HEK293 (cell line): ENCODE results near the gene TMEM170A.

Source experiments
- CTCF ChIA-PET: fragments of 350-600 bp; formaldehyde crosslinking; extraction: SDS; loops from one replicate; lab custom pipeline; 2021; ENCODE audit warnings: antibody characterized with exemption; lab: Yijun Ruan, JAX
- POLR2A ChIA-PET: fragments of 300-600 bp; formaldehyde crosslinking; extraction: SDS; loops from one replicate; lab custom pipeline; 2020; ENCODE audit warnings: antibody characterized with exemption, inconsistent platforms; lab: Yijun Ruan, JAX
- H3K27ac ChIP-seq: fragments of 200-500 bp; sonication (Bioruptor generic); 2 replicates; pipeline ENCODE4 v1.5.1; 2014; ENCODE audit warnings: low read depth, low read length, control low read depth, inconsistent platforms; ENCODE audit errors: extremely low read depth
- H3K36me3 ChIP-seq, 2 experiments: fragments of 200-500 bp in 1 of 2; sonication (Bioruptor generic) in 1 of 2; 1 replicate in 1 of 2; 2 replicates in 1 of 2; pipeline ENCODE4 v1.5.1; 2014 to 2017; ENCODE audit warnings: inconsistent platforms in 2 of 2, low read length in 2 of 2; ENCODE audit not compliant: control insufficient read depth in 2 of 2, insufficient read depth in 1 of 2
- H3K4me1 ChIP-seq: fragments of 200-500 bp; sonication (Bioruptor generic); 2 replicates; pipeline ENCODE4 v1.5.1; 2014; ENCODE audit warnings: mild to moderate bottlenecking, low read length, inconsistent platforms; ENCODE audit not compliant: control insufficient read depth, insufficient read depth
- H3K4me3 ChIP-seq: 2 replicates; pipeline ENCODE4 v1.5.1; 2011; ENCODE audit warnings: low read depth, mild to moderate bottlenecking, control low read depth, low read length, moderate library complexity
- H3K9me3 ChIP-seq: fragments of 200-500 bp; sonication (Bioruptor generic); 2 replicates; pipeline ENCODE4 v1.5.1; 2014; ENCODE audit warnings: low read depth, low read length, inconsistent platforms; ENCODE audit not compliant: control insufficient read depth, insufficient read depth
- BCL11A ChIP-seq: fragments of 450-650 bp; formaldehyde crosslinking; IDR thresholded peaks from 2 replicates; pipeline ENCODE4 v1.5.1; 2016; ENCODE audit warnings: low read depth, missing biosample characterization, missing genetic modification characterization
- KLF1 ChIP-seq: fragments of 450-650 bp; formaldehyde crosslinking; IDR thresholded peaks from 2 replicates; pipeline ENCODE4 v1.5.1; 2016; ENCODE audit warnings: missing biosample characterization, missing genetic modification characterization
- PRDM6 ChIP-seq: fragments of 450-650 bp; formaldehyde crosslinking; IDR thresholded peaks from 2 replicates; pipeline ENCODE4 v1.5.1; 2017; ENCODE audit warnings: missing biosample characterization, missing genetic modification characterization
- SALL2 ChIP-seq: fragments of 450-650 bp; formaldehyde crosslinking; IDR thresholded peaks from 2 replicates; pipeline ENCODE4 v1.5.0; 2017; ENCODE audit warnings: missing biosample characterization, mild to moderate bottlenecking, missing genetic modification characterization, borderline replicate concordance
- SP7 ChIP-seq: fragments of 450-650 bp; formaldehyde crosslinking; IDR thresholded peaks from 2 replicates; pipeline ENCODE4 v1.5.1; 2016; ENCODE audit warnings: missing biosample characterization, missing genetic modification characterization
- TRIM28 ChIP-seq: IDR thresholded peaks from 2 replicates; pipeline ENCODE4 v1.6.1; 2011; ENCODE audit warnings: low read length, control low read depth, borderline replicate concordance
- ZEB2 ChIP-seq: fragments of 450-650 bp; formaldehyde crosslinking; IDR thresholded peaks from 2 replicates; pipeline ENCODE4 v1.5.1; 2016; ENCODE audit warnings: missing biosample characterization, missing genetic modification characterization
- ZFP3 ChIP-seq: fragments of 450-650 bp; formaldehyde crosslinking; IDR thresholded peaks from 2 replicates; pipeline ENCODE4 v1.5.1; 2016; ENCODE audit warnings: low read depth, missing biosample characterization, missing genetic modification characterization
- ZNF146 ChIP-seq: fragments of 450-650 bp; formaldehyde crosslinking; IDR thresholded peaks from 2 replicates; pipeline ENCODE4 v1.5.1; 2016; ENCODE audit warnings: missing biosample characterization, missing genetic modification characterization
- ZNF174 ChIP-seq: fragments of 450-650 bp; formaldehyde crosslinking; IDR thresholded peaks from 2 replicates; pipeline ENCODE4 v1.5.0; 2017; ENCODE audit warnings: missing biosample characterization, mild to moderate bottlenecking, missing genetic modification characterization
- ZNF19 ChIP-seq: fragments of 450-650 bp; formaldehyde crosslinking; IDR thresholded peaks from 2 replicates; pipeline ENCODE4; 2016; ENCODE audit warnings: missing biosample characterization, missing genetic modification characterization, low read depth
- ZNF362 ChIP-seq: fragments of 450-650 bp; formaldehyde crosslinking; IDR thresholded peaks from 2 replicates; pipeline ENCODE4 v1.5.1; 2016; ENCODE audit warnings: missing biosample characterization, missing genetic modification characterization
- ZNF529 ChIP-seq: fragments of 450-650 bp; formaldehyde crosslinking; IDR thresholded peaks from 2 replicates; pipeline ENCODE4 v1.5.1; 2017; ENCODE audit warnings: missing genetic modification characterization, missing biosample characterization; ENCODE audit not compliant: insufficient replicate concordance
- ZNF544 ChIP-seq: fragments of 450-650 bp; formaldehyde crosslinking; IDR thresholded peaks from 2 replicates; pipeline ENCODE4 v1.5.0; 2017; ENCODE audit warnings: missing biosample characterization, missing genetic modification characterization
- ZNF561 ChIP-seq: fragments of 450-650 bp; IDR thresholded peaks from 2 replicates; pipeline ENCODE4 v1.5.1; 2018; ENCODE audit warnings: missing biosample characterization, missing genetic modification characterization, borderline replicate concordance
- ZNF585B ChIP-seq: fragments of 450-650 bp; formaldehyde crosslinking; IDR thresholded peaks from 2 replicates; pipeline ENCODE4 v1.5.1; 2016; ENCODE audit warnings: missing biosample characterization, missing genetic modification characterization
- ZSCAN30 ChIP-seq: fragments of 450-650 bp; IDR thresholded peaks from 2 replicates; pipeline ENCODE4 v1.5.1; 2018; ENCODE audit warnings: missing biosample characterization, mild to moderate bottlenecking, missing genetic modification characterization, moderate library complexity
- ZSCAN4 ChIP-seq: fragments of 450-650 bp; formaldehyde crosslinking; IDR thresholded peaks from 2 replicates; pipeline ENCODE4 v1.5.1; 2017; ENCODE audit warnings: missing biosample characterization, missing genetic modification characterization
- ZXDB ChIP-seq: fragments of 450-650 bp; formaldehyde crosslinking; IDR thresholded peaks from 2 replicates; pipeline ENCODE4 v1.5.1; 2016; ENCODE audit warnings: missing biosample characterization, missing genetic modification characterization
- TF ChIP-seq, protein P1 (sequence below): fragments of 450-650 bp; formaldehyde crosslinking; IDR thresholded peaks from 2 replicates; pipeline ENCODE4 v1.5.1; 2016; ENCODE audit warnings: missing biosample characterization, missing genetic modification characterization, borderline replicate concordance
- TF ChIP-seq, protein P2 (sequence below): fragments of 450-650 bp; formaldehyde crosslinking; IDR thresholded peaks from 2 replicates; pipeline ENCODE4 v1.5.1; 2016; ENCODE audit warnings: missing biosample characterization, missing genetic modification characterization
- TF ChIP-seq, protein P3 (sequence below): fragments of 450-650 bp; formaldehyde crosslinking; IDR thresholded peaks from 2 replicates; pipeline ENCODE4 v1.5.1; 2016; ENCODE audit warnings: missing biosample characterization, missing genetic modification characterization

Gene TMEM170A

GRCh38 chr16:75471723-75472633, 7.5 kb upstream of the TMEM170A start (continued):
- TF ChIP-seq SALL2 (no peak), ZSCAN30 (tag by site-specific recombination) (peak; percentile 61; the same call in 1 of the 2 replicates), ZEB2 (tag by site-specific recombination) (0 out of 2 replicates have a peak, but pooled peaks have one; percentile 21), ZNF561 (tag by site-specific recombination) (no peak), ZNF362 (tag by site-specific recombination) (no peak), ZNF146 (tag by site-specific recombination) (no peak), ZNF174 (no peak), ZXDB (no peak)
- TF ChIP-seq, protein P1, sequence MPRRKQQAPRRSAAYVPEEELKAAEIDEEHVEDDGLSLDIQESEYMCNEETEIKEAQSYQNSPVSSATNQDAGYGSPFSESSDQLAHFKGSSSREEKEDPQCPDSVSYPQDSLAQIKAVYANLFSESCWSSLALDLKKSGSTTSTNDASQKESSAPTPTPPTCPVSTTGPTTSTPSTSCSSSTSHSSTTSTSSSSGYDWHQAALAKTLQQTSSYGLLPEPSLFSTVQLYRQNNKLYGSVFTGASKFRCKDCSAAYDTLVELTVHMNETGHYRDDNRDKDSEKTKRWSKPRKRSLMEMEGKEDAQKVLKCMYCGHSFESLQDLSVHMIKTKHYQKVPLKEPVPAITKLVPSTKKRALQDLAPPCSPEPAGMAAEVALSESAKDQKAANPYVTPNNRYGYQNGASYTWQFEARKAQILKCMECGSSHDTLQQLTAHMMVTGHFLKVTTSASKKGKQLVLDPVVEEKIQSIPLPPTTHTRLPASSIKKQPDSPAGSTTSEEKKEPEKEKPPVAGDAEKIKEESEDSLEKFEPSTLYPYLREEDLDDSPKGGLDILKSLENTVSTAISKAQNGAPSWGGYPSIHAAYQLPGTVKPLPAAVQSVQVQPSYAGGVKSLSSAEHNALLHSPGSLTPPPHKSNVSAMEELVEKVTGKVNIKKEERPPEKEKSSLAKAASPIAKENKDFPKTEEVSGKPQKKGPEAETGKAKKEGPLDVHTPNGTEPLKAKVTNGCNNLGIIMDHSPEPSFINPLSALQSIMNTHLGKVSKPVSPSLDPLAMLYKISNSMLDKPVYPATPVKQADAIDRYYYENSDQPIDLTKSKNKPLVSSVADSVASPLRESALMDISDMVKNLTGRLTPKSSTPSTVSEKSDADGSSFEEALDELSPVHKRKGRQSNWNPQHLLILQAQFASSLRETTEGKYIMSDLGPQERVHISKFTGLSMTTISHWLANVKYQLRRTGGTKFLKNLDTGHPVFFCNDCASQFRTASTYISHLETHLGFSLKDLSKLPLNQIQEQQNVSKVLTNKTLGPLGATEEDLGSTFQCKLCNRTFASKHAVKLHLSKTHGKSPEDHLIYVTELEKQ, result no peak
- TF ChIP-seq, protein P2, sequence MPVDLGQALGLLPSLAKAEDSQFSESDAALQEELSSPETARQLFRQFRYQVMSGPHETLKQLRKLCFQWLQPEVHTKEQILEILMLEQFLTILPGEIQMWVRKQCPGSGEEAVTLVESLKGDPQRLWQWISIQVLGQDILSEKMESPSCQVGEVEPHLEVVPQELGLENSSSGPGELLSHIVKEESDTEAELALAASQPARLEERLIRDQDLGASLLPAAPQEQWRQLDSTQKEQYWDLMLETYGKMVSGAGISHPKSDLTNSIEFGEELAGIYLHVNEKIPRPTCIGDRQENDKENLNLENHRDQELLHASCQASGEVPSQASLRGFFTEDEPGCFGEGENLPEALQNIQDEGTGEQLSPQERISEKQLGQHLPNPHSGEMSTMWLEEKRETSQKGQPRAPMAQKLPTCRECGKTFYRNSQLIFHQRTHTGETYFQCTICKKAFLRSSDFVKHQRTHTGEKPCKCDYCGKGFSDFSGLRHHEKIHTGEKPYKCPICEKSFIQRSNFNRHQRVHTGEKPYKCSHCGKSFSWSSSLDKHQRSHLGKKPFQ, result no peak

- Histone ChIP-seq H3K9me3 (no peaks in the 10 kb centered on the region), H3K36me3 (no peaks in the 10 kb centered on the region), H3K27ac (no peak overlapping the region), H3K4me1 (peaks cover under 1% of the 10 kb centered on the region), H3K4me3 (no peak overlapping the region)
- ChIA-PET CTCF (interaction anchor here (0.6 to 2.4 kb wide), 4 partner anchors 18 to 1055 kb away, joined by 3 to 16 read pairs (median 3); partner anchors contain the start of gene CFDP1), POLR2A (interaction anchor here (0.7 kb wide), 1 partner anchor 98 kb away, joined by 3 read pairs; no protein-coding TSS in a partner anchor)
- TF ChIP-seq ZNF529 (tag by site-specific recombination) (no peak), KLF1 (tag by site-specific recombination) (no peak), ZSCAN4 (tag by site-specific recombination) (no peak), ZNF585B (tag by site-specific recombination) (no peak), TRIM28 (no peak), ZNF544 (tag by site-specific recombination) (no peak), ZNF19 (no peak), PRDM6 (tag by site-specific recombination) (no peak), ZFP3 (tag by site-specific recombination) (no peak), SP7 (tag by site-specific recombination) (no peak), BCL11A (tag by site-specific recombination) (no peak)
- TF ChIP-seq, protein P3, sequence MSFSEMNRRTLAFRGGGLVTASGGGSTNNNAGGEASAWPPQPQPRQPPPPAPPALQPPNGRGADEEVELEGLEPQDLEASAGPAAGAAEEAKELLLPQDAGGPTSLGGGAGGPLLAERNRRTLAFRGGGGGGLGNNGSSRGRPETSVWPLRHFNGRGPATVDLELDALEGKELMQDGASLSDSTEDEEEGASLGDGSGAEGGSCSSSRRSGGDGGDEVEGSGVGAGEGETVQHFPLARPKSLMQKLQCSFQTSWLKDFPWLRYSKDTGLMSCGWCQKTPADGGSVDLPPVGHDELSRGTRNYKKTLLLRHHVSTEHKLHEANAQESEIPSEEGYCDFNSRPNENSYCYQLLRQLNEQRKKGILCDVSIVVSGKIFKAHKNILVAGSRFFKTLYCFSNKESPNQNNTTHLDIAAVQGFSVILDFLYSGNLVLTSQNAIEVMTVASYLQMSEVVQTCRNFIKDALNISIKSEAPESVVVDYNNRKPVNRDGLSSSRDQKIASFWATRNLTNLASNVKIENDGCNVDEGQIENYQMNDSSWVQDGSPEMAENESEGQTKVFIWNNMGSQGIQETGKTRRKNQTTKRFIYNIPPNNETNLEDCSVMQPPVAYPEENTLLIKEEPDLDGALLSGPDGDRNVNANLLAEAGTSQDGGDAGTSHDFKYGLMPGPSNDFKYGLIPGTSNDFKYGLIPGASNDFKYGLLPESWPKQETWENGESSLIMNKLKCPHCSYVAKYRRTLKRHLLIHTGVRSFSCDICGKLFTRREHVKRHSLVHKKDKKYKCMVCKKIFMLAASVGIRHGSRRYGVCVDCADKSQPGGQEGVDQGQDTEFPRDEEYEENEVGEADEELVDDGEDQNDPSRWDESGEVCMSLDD, result no peak
- TF ChIP-seq, protein P2, result no peak
Observed at GRCh38 chr16:75466760-75467159, 2.3 kb upstream of the TMEM170A start.
